Fibroblast of lung (primary cell): ENCODE measurements around the gene CNTROB. TPM values are rescaled to one million over a fixed set of nuclear protein-coding genes. Genes with fewer than 3 reads are reported as not detected.

ENCODE experiments used
- DNase-seq, 2 donors: peaks; one replicate each; pipeline versions ENCODE4 v3.0.0 to v3.0.0-alpha.2; 2010; ENCODE audit warnings: low read depth in 2 of 2
- H2AFZ ChIP-seq: 2 replicates; pipeline ENCODE4 v1.5.1; 2012; ENCODE audit warnings: low read length, control low read depth, inconsistent platforms
- H3K27ac ChIP-seq: 2 replicates; pipeline ENCODE4 v1.5.1; 2011; ENCODE audit warnings: low read length, control low read depth; ENCODE audit not compliant: insufficient read depth
- H3K27me3 ChIP-seq: 2 replicates; pipeline ENCODE4 v1.5.1; 2011; ENCODE audit warnings: mild to moderate bottlenecking, low read length; ENCODE audit not compliant: control insufficient read depth, insufficient read depth
- H3K36me3 ChIP-seq: 2 replicates; pipeline ENCODE4 v1.5.1; 2011; ENCODE audit warnings: low read length; ENCODE audit not compliant: control insufficient read depth, insufficient read depth
- H3K4me1 ChIP-seq: 2 replicates; pipeline ENCODE4 v1.5.1; 2011; ENCODE audit warnings: low read length; ENCODE audit not compliant: control insufficient read depth, insufficient read depth; ENCODE audit errors: extremely low read depth
- H3K4me2 ChIP-seq: 2 replicates; pipeline ENCODE4 v1.5.1; 2011; ENCODE audit warnings: low read length, control low read depth; ENCODE audit not compliant: insufficient read depth; ENCODE audit errors: extremely low read depth
- H3K4me3 ChIP-seq, 4 experiments: fragments of 200-600 bp in 1 of 4; sonication (generic) in 1 of 4; replicated peaks in 1 of 4; 2 replicates each; pipeline ENCODE4 v1.5.1; 2011 to 2016; ENCODE audit warnings: low read length in 4 of 4, low read depth in 3 of 4, mild to moderate bottlenecking in 3 of 4, control low read depth in 2 of 4, inconsistent platforms in 1 of 4, mixed read lengths in 1 of 4; ENCODE audit not compliant: insufficient read depth in 1 of 4; ENCODE audit errors: control extremely low read depth in 1 of 4
- H3K79me2 ChIP-seq: 2 replicates; pipeline ENCODE4 v1.5.1; 2012; ENCODE audit warnings: mild to moderate bottlenecking, low read length, inconsistent platforms; ENCODE audit not compliant: control insufficient read depth, insufficient read depth
- H3K9ac ChIP-seq: 2 replicates; pipeline ENCODE4 v1.5.1; 2011; ENCODE audit warnings: mild to moderate bottlenecking, low read length, control low read depth; ENCODE audit not compliant: insufficient read depth
- H3K9me3 ChIP-seq: 2 replicates; pipeline ENCODE4 v1.5.1; 2012; ENCODE audit warnings: low read depth, low read length; ENCODE audit not compliant: control insufficient read depth, insufficient read depth
- H4K20me1 ChIP-seq: 2 replicates; pipeline ENCODE4 v1.5.1; 2011; ENCODE audit warnings: low read length; ENCODE audit not compliant: control insufficient read depth, insufficient read depth; ENCODE audit errors: extremely low read depth
- CTCF ChIP-seq, 2 donors: IDR thresholded peaks in 1 of 2; conservative IDR thresholded peaks in 1 of 2; 1 replicate in 1 of 2; 2 replicates in 1 of 2; pipeline ENCODE4 v1.5.1; 2011 to 2012; ENCODE audit warnings: low read length in 2 of 2, control low read depth in 1 of 2, inconsistent platforms in 1 of 2, low read depth in 1 of 2, mild to moderate bottlenecking in 1 of 2
- EZH2 ChIP-seq: IDR thresholded peaks from 2 replicates; pipeline ENCODE4 v1.5.1; 2012; ENCODE audit warnings: low read length, control low read depth, mild to moderate bottlenecking; ENCODE audit errors: missing control alignments
- polyA plus RNA-seq, 2 donors: library from polyadenylated mRNA; depleted of rRNA in 1 of 2; stranded (reverse) in 1 of 2; unstranded in 1 of 2; fragments of >200 nt; gene quantifications; 2 replicates each; pipeline ENCODE4 v1.2.1, GENCODE V29; 2011 to 2012; ENCODE audit warnings: missing spikeins in 1 of 2
- total RNA-seq: library from RNA; depleted of rRNA; stranded (reverse); fragments of >200 nt; gene quantifications from 2 replicates; pipeline ENCODE4 v1.2.1, GENCODE V29; 2014

The CNTROB gene
- total and polyA plus RNA-seq, 2 donors (not counting 1 experiment from before 2014, with no cell fraction given): 12.6 to 17.2 TPM

GRCh38 chr17:7932483-7932891 lies 481 bp downstream of the CNTROB start:
- Histone ChIP-seq H3K36me3 (peaks cover 8% of the 10 kb centered on the region), H3K9me3 (no peaks in the 10 kb centered on the region), H4K20me1 (no peaks in the 10 kb centered on the region), H3K4me2 (peak overlapping the region; percentile 99), H3K27me3 (no peaks in the 10 kb centered on the region), H3K4me3 (peak overlapping the region; percentile 94 to 97 (median 96)), H3K27ac (peak overlapping the region; percentile 96), H3K79me2 (peaks cover 36% of the 10 kb centered on the region), H2AFZ (peak overlapping the region; percentile 94), H3K9ac (peak overlapping the region; percentile 92), H3K4me1 (no peaks in the 10 kb centered on the region)
- DNase-seq: peak; percentile 24 to 29
- TF ChIP-seq EZH2: no peak
- no peak for TF ChIP-seq CTCF (conservative IDR thresholded peaks at IDR 0.05 in 1 of 2, IDR thresholded peaks at IDR 0.05 in 1 of 2; ENCODE audit: low read depth in 1 of 2, low read length in 2 of 2)

- Histone ChIP-seq H3K4me2 (peak overlapping the region; percentile 99), H2AFZ (peak overlapping the region; percentile 94)
Observed at GRCh38 chr17:7932949-7933348, 943 bp downstream of the CNTROB start.

GRCh38 chr17:7935859-7936258 lies 3.9 kb downstream of the CNTROB start:
- Histone ChIP-seq H3K9me3 (no peaks in the 10 kb centered on the region), H3K27me3 (no peaks in the 10 kb centered on the region), H3K36me3 (peaks cover 12% of the 10 kb centered on the region), H4K20me1 (no peaks in the 10 kb centered on the region), H3K4me2 (no peak overlapping the region), H3K4me3 (no peak overlapping the region), H3K9ac (no peak overlapping the region), H3K4me1 (no peaks in the 10 kb centered on the region), H2AFZ (no peak overlapping the region), H3K27ac (no peak overlapping the region), H3K79me2 (peaks cover 32% of the 10 kb centered on the region)
- no peak for TF ChIP-seq EZH2
- TF ChIP-seq CTCF (conservative IDR thresholded peaks at IDR 0.05 in 1 of 2, IDR thresholded peaks at IDR 0.05 in 1 of 2; ENCODE audit: low read depth in 1 of 2, low read length in 2 of 2): no peak
- DNase-seq: no peak

More at GRCh38 chr17:7932949-7933348, 943 bp downstream of the CNTROB start:
- TF ChIP-seq CTCF (conservative IDR thresholded peaks at IDR 0.05 in 1 of 2, IDR thresholded peaks at IDR 0.05 in 1 of 2; ENCODE audit: low read depth in 1 of 2, low read length in 2 of 2): peak; percentile 31 to 40
- no peak for TF ChIP-seq EZH2
- H3K79me2 ChIP-seq: peaks cover 36% of the 10 kb centered on the region
- peak overlapping the region; percentile 96 for H3K27ac ChIP-seq
- no peaks in the 10 kb centered on the region for H3K27me3 ChIP-seq
- no peaks in the 10 kb centered on the region for H3K4me1 ChIP-seq
- no peaks in the 10 kb centered on the region for H4K20me1 ChIP-seq
- peak overlapping the region; percentile 94 to 97 (median 96) for H3K4me3 ChIP-seq
- H3K9ac ChIP-seq: peak overlapping the region; percentile 92
- peak; percentile 52 to 53 for DNase-seq
- peaks cover 8% of the 10 kb centered on the region for H3K36me3 ChIP-seq
- H3K9me3 ChIP-seq: no peaks in the 10 kb centered on the region
